GM12878 (cell line): ENCODE measurements around the gene UST. TPM values are rescaled to one million over a fixed set of nuclear protein-coding genes. Genes with fewer than 3 reads are reported as not detected.

Experiments used
- BHLHE40 ChIP-seq, 2 experiments: fragments of 450-650 bp in 1 of 2; IDR thresholded peaks; 2 replicates each; pipeline ENCODE4 v1.6.1; 2011 to 2017; ENCODE audit warnings: low read depth in 2 of 2, borderline replicate concordance in 1 of 2, improper control_type of control experiment in 1 of 2, low read length in 1 of 2, mild to moderate bottlenecking in 1 of 2
- CEBPB ChIP-seq, 2 experiments: fragments of 150-350 bp in 1 of 2; IDR thresholded peaks; 2 replicates each; pipeline ENCODE4 v1.6.1; 2012 to 2014; ENCODE audit warnings: low read depth in 2 of 2, low read length in 2 of 2, borderline replicate concordance in 1 of 2, inconsistent platforms in 1 of 2
- EGR1 ChIP-seq, 2 experiments: IDR thresholded peaks; 1 replicate in 1 of 2; 2 replicates in 1 of 2; pipeline ENCODE4 v1.6.1; 2011 to 2012; ENCODE audit warnings: low read depth in 2 of 2, low read length in 2 of 2, borderline replicate concordance in 1 of 2, mild to moderate bottlenecking in 1 of 2, moderate library complexity in 1 of 2
- EP300 ChIP-seq, 2 experiments: fragments of 150-350 bp in 1 of 2; IDR thresholded peaks; 2 replicates each; pipeline ENCODE4 v1.6.1; 2011 to 2012; ENCODE audit warnings: low read depth in 2 of 2, low read length in 2 of 2, borderline replicate concordance in 1 of 2, improper control_type of control experiment in 1 of 2, inconsistent platforms in 1 of 2; ENCODE audit not compliant: control insufficient read depth in 1 of 2
- EZH2 ChIP-seq: IDR thresholded peaks from 2 replicates; pipeline ENCODE4 v1.6.1; 2012; ENCODE audit warnings: low read depth, mild to moderate bottlenecking, control low read depth, inconsistent platforms, low read length, borderline replicate concordance; ENCODE audit not compliant: control insufficient read depth
- FOXK2 ChIP-seq: fragments of 450-650 bp; IDR thresholded peaks from 2 replicates; pipeline ENCODE4 v1.6.1; 2017; ENCODE audit warnings: mild to moderate bottlenecking, moderate library complexity
- IKZF1 ChIP-seq: fragments of 450-650 bp; conservative IDR thresholded peaks from 2 replicates; pipeline ENCODE4 v1.6.1; 2017; ENCODE audit warnings: antibody characterized with exemption, mild to moderate bottlenecking
- IRF4 ChIP-seq: IDR thresholded peaks from 2 replicates; pipeline ENCODE4 v1.6.1; 2011; ENCODE audit warnings: low read depth, low read length
- NBN ChIP-seq: fragments of 450-650 bp; IDR thresholded peaks from 2 replicates; pipeline ENCODE4 v1.6.1; 2016
- NFXL1 ChIP-seq: fragments of 450-650 bp; IDR thresholded peaks from 2 replicates; pipeline ENCODE4 v1.6.1; 2017; ENCODE audit warnings: antibody characterized with exemption, mild to moderate bottlenecking, borderline replicate concordance
- NFYB ChIP-seq: IDR thresholded peaks from 2 replicates; pipeline ENCODE4 v1.6.1; 2011; ENCODE audit warnings: low read depth, mild to moderate bottlenecking, low read length, improper control_type of control experiment, moderate library complexity; ENCODE audit not compliant: insufficient read depth
- POU2F2 ChIP-seq: IDR thresholded peaks from 3 replicates; pipeline ENCODE4 v1.6.1; 2011; ENCODE audit warnings: low read depth, mild to moderate bottlenecking, low read length, borderline replicate concordance
- RB1 ChIP-seq: fragments of 450-650 bp; formaldehyde crosslinking; IDR thresholded peaks from 2 replicates; pipeline ENCODE4 v1.6.1; 2017; ENCODE audit warnings: mild to moderate bottlenecking, borderline replicate concordance
- SMC3 ChIP-seq: IDR thresholded peaks from 2 replicates; pipeline ENCODE4 v1.6.1; 2011; ENCODE audit warnings: low read length, improper control_type of control experiment, borderline replicate concordance
- SP1 ChIP-seq: IDR thresholded peaks from one replicate; pipeline ENCODE4 v1.6.1; 2011; ENCODE audit warnings: low read depth, low read length
- SRF ChIP-seq, 2 experiments: IDR thresholded peaks; 2 replicates each; pipeline ENCODE4 v1.6.1; 2011; ENCODE audit warnings: low read depth in 2 of 2, low read length in 2 of 2, mild to moderate bottlenecking in 1 of 2, moderate library complexity in 1 of 2
- SUZ12 ChIP-seq: fragments of 200-600 bp; sonication (generic); IDR thresholded peaks from one replicate; pipeline ENCODE4 v1.6.1; 2018; ENCODE audit warnings: antibody characterized with exemption, mild to moderate bottlenecking; ENCODE audit not compliant: unreplicated experiment
- ZNF24 ChIP-seq: fragments of 450-650 bp; IDR thresholded peaks from 2 replicates; pipeline ENCODE4 v1.6.1; 2017; ENCODE audit warnings: antibody characterized with exemption, mild to moderate bottlenecking
- ZNF622 ChIP-seq: fragments of 450-650 bp; IDR thresholded peaks from 2 replicates; pipeline ENCODE4 v1.6.1; 2017; ENCODE audit warnings: mild to moderate bottlenecking, inconsistent platforms
- polyA plus RNA-seq, 11 experiments: library from polyadenylated mRNA; depleted of rRNA in 4 of 11; unstranded in 6 of 11; stranded (reverse) in 5 of 11; fragments of >200 nt; fragmentation: Nextera tagmentation in 4 of 11; fragmentation: Illumina TruSeq in 1 of 11; extraction: Ambion mirVana in 4 of 11; extraction: Trizol in 1 of 11; gene quantifications; 1 replicate in 1 of 11; 2 replicates in 10 of 11; pipeline versions ENCODE4 v1.2.1 to v1.2.3, GENCODE V29; 2011 to 2016; ENCODE audit warnings: inconsistent platforms in 2 of 11, missing spikeins in 2 of 11, low read depth in 1 of 11
- total RNA-seq, 4 experiments: library from RNA; depleted of rRNA in 3 of 4; stranded (reverse); fragments of >200 nt in 3 of 4; fragmentation: Illumina TruSeq in 1 of 4; extraction: Trizol in 1 of 4; gene quantifications; 2 replicates each; pipeline versions ENCODE4 v1.2.1 to v1.2.3, GENCODE V29; 2013 to 2021
- TF ChIP-seq, protein P1 (sequence below): fragments of 450-650 bp; IDR thresholded peaks from 2 replicates; pipeline ENCODE4 v1.6.1; 2017; ENCODE audit warnings: mild to moderate bottlenecking
- TF ChIP-seq, protein P2 (sequence below): fragments of 450-650 bp; IDR thresholded peaks from 2 replicates; pipeline ENCODE4 v1.6.1; 2016; ENCODE audit warnings: mild to moderate bottlenecking, moderate library complexity, borderline replicate concordance
- TF ChIP-seq, protein P3 (sequence below): IDR thresholded peaks from 2 replicates; pipeline ENCODE4 v1.6.1; 2012; ENCODE audit warnings: low read depth, low read length, improper control_type of control experiment

Gene UST
- total and polyA plus RNA-seq, 10 of the 15 experiments (the other 5 are each of a cell fraction or from before 2014, with no cell fraction given): 0.74 to 43.3 (median 2.2) TPM

DNA sequence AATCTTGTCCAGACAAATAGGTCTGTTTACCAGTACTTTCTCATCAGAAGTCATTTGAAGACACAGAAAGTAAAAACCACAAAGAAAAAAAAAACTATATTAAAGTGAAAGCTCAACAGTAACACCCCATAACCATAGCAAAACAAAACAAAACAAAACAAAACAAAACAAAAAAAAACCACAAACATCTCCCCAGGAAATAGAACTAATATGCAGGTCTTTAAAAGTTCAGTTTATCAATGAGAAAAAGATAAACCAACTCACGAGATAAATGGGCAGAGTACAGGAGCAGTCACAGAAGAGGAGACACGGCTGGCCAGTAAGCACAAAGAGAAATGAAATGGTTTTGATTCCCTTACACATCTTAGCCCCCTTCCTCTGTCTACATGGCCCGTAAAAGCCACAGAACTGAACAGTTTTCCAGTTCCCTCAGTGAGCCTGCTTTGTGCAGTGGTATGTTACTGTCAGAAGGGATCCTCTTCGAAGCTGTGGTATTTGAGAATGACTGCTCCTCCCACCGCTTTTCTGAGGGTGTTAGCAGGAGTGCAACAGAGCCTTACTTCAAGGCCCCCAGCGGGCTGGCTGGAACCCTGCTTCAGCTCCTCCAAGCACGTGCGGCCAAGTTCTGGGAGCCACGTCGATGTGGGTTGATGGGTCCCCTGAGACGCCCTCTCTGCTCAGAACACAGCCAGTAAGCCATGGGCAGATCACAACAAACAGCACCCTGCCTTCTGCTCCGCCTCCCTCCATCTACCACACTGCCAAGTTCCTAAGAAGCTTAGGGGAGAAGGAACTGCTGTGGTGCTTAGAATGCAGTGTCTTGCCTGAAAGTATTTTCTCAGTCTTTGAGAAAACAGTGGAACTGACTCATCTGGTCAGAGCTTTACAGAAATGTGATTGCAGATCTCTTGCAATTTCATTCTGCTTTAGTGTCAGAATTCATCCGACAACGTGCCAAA lies 14.0 kb downstream of the UST start (continued):
- TF ChIP-seq SRF (IDR thresholded peaks at IDR 0.05; ENCODE audit: low read depth in 2 of 2, low read length in 2 of 2) (no peak), FOXK2 (no peak), SP1 (no peak), NFXL1 (no peak), ZNF622 (no peak), SUZ12 (no peak), POU2F2 (peak; percentile 70; the same call in 2 of the 3 replicates), RB1 (no peak), NFYB (0 out of 2 replicates have a peak, but pooled peaks have one; percentile 40), SMC3 (no peak), NBN (peak; percentile 75; the same call in 1 of the 2 replicates), EP300 (IDR thresholded peaks at IDR 0.05; ENCODE audit: borderline replicate concordance in 1 of 2, control insufficient read depth in 1 of 2, low read depth in 2 of 2, low read length in 2 of 2) (peak; percentile 40 to 75; a peak in 3 of 4 replicates), EZH2 (no peak), IKZF1 (peak; percentile 79), EGR1 (IDR thresholded peaks at IDR 0.05; ENCODE audit: borderline replicate concordance in 1 of 2, low read depth in 2 of 2, low read length in 2 of 2) (no peak), BHLHE40 (IDR thresholded peaks at IDR 0.05; ENCODE audit: borderline replicate concordance in 1 of 2, low read depth in 2 of 2, low read length in 1 of 2) (peak; percentile 97), CEBPB (IDR thresholded peaks at IDR 0.05; ENCODE audit: borderline replicate concordance in 1 of 2, low read depth in 2 of 2, low read length in 2 of 2) (no peak), IRF4 (peak; percentile 57; the same call in 1 of the 2 replicates), ZNF24 (peak; percentile 38; the same call in 1 of the 2 replicates)
- TF ChIP-seq, protein P1, sequence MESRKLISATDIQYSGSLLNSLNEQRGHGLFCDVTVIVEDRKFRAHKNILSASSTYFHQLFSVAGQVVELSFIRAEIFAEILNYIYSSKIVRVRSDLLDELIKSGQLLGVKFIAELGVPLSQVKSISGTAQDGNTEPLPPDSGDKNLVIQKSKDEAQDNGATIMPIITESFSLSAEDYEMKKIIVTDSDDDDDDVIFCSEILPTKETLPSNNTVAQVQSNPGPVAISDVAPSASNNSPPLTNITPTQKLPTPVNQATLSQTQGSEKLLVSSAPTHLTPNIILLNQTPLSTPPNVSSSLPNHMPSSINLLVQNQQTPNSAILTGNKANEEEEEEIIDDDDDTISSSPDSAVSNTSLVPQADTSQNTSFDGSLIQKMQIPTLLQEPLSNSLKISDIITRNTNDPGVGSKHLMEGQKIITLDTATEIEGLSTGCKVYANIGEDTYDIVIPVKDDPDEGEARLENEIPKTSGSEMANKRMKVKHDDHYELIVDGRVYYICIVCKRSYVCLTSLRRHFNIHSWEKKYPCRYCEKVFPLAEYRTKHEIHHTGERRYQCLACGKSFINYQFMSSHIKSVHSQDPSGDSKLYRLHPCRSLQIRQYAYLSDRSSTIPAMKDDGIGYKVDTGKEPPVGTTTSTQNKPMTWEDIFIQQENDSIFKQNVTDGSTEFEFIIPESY: no peak
- TF ChIP-seq, protein P2, sequence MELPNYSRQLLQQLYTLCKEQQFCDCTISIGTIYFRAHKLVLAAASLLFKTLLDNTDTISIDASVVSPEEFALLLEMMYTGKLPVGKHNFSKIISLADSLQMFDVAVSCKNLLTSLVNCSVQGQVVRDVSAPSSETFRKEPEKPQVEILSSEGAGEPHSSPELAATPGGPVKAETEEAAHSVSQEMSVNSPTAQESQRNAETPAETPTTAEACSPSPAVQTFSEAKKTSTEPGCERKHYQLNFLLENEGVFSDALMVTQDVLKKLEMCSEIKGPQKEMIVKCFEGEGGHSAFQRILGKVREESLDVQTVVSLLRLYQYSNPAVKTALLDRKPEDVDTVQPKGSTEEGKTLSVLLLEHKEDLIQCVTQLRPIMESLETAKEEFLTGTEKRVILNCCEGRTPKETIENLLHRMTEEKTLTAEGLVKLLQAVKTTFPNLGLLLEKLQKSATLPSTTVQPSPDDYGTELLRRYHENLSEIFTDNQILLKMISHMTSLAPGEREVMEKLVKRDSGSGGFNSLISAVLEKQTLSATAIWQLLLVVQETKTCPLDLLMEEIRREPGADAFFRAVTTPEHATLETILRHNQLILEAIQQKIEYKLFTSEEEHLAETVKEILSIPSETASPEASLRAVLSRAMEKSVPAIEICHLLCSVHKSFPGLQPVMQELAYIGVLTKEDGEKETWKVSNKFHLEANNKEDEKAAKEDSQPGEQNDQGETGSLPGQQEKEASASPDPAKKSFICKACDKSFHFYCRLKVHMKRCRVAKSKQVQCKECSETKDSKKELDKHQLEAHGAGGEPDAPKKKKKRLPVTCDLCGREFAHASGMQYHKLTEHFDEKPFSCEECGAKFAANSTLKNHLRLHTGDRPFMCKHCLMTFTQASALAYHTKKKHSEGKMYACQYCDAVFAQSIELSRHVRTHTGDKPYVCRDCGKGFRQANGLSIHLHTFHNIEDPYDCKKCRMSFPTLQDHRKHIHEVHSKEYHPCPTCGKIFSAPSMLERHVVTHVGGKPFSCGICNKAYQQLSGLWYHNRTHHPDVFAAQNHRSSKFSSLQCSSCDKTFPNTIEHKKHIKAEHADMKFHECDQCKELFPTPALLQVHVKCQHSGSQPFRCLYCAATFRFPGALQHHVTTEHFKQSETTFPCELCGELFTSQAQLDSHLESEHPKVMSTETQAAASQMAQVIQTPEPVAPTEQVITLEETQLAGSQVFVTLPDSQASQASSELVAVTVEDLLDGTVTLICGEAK: no peak
- TF ChIP-seq, protein P3, sequence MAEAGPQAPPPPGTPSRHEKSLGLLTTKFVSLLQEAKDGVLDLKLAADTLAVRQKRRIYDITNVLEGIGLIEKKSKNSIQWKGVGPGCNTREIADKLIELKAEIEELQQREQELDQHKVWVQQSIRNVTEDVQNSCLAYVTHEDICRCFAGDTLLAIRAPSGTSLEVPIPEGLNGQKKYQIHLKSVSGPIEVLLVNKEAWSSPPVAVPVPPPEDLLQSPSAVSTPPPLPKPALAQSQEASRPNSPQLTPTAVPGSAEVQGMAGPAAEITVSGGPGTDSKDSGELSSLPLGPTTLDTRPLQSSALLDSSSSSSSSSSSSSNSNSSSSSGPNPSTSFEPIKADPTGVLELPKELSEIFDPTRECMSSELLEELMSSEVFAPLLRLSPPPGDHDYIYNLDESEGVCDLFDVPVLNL: no peak
